Activated CD8-positive, alpha-beta memory T cell treated with anti-CD3 and anti-CD28 coated beads, Interleukin-2, amount 50 U/mL, for 24 hours (primary cell): ENCODE data around the gene NIPAL4.
"Not testable (repeated sequence)": the region's sequence is repeated elsewhere in the genome, so short reads cannot be mapped to it uniquely, and the experiment has no call there.

Experiments
- DNase-seq: peaks from one replicate; pipeline ENCODE4 v3.0.0-alpha.2; 2020; ENCODE audit errors: extremely low read depth

NIPAL4 gene

DNA sequence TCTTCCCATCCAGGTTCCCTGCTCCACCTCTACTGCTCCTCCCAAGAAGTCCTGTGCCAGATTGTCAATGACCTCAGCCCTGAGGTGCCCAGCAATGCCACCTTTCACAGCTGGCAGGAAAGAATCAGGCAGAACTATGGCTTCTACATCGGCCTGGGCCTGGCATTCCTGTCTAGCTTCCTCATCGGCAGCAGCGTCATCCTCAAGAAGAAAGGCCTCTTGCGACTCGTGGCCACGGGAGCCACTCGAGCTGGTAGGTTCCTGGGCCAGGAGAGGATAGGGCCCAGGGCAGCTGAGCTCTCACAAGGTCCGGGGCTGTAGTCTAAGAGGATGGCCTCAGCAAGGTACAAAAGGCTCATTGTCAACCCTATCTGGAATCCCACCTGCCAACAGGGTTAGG, 3.1 kb downstream of the NIPAL4 start:
- no peak for DNase-seq

DNA sequence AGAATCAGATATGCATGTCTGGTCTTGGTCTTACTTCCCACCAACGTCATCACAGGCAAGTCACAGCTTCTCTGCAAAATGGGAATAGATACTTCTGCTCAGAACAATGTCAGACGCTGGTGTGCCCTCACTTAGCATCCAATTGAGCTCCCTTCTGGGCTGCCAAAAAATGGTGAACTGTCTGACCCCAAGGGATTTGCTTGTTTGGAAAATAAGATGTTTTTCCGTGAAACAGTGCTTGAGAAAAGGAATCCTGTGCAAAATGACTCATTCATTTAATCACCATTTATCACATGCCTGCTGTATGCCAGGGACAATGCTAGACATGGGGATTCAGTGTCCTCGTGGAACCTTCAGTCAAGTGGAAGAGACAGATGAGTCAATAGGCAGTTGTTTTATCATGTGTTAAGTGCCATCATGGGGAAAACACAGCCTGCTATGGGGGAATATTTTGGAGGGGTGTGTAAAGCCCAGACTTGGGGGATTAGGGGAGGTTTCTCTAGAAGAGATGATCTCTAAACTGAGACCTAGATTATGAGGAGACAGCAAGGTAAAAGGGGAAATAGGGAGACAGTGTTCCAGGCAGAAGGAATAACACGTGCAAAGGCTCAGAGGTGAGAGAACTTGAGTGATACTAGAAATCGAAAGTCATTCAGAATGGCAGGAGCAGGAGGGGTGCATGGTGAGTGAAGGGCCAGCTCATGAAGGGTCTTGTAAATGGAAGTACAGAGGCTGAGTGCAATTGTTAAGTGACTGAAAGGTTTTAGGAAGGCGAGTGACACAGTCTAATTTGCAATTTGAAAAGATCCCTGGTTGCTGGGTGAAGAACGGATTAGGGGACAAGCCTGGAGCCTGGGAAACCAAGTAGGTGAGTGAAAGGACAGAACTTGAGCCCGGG, 3.9 kb downstream of the NIPAL4 start:
- DNase-seq = no peak

DNA sequence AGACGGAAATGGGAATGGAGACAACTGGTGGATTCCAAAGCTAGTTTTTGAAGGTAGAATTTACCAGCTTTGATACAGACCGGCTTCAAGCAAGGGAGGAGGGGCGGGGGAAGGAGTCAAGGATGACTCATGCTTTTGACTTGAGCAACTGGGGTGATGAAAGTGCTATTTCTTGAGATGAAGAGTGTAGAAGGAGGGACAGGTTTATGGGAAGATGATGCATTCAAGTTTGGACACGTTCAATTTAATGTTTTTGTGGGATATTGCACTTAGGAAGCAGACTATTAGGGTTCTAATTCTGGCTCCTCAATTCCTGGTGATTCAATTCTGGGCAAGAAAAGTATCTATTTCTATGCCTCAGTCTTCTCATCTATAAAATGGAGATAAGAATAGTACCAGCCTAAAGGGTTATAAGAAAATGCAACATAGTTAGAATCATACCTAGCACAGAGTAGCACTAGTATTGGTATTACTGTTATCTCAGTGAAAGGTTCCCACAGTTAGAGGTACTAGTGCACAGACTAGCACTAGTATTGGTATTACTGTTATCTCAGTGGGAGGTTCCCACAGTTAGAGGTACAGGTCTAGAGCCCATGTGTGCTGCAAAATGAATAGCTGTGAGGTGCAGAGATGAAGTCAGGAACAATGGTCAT, 4.6 kb downstream of the NIPAL4 start:
- peak; percentile 31 for DNase-seq

DNA sequence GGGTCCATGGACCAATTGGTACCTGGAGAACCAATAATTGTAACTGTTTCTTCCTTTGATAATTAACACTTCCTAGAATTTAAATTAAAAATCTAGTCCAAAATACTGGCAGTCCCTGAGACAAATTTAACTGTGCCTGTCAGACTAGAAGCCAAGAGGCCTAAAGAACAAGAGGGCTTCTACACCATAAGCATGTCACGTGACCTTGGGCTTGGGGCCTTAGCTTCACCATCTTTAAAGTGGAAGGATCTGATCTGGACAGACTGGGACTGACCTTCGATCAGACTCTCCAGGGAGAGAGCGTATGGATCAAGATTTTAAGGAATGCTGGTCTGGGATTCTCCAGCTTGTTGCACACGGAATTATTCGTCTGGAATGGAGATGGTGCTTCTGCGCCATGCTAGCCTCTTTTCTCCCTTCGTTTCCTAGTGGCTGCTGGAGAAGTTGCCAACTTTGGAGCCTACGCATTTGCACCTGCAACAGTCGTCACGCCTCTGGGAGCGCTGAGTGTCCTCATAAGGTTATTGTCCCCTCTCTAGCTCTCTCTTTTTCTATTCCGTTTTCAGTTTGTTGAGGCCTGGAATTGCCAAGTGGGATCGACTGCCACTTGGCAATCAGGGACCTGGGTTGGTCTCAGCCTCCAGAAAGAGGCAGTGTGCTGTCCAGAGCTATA, 8.4 kb downstream of the NIPAL4 start:
- DNase-seq = no peak

DNA sequence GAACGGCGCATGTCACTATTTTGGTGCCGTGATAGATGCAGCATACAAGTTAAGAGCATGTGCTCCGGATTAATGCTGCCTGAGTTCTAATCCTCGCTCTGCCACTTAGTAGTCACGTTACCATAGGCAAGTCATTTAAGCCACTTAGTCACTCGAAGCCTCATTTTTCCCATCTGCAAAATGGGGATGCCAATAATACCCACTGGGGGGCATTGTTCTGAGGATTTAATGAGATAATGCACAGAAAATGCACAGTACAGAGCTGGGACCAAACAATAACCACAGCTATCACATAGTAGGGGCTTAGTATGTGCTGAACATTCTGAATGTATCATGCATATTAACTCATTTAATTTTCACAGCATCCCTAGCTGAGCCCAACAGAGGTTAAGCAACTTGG, 9.1 kb downstream of the NIPAL4 start:
- no peak for DNase-seq

DNA sequence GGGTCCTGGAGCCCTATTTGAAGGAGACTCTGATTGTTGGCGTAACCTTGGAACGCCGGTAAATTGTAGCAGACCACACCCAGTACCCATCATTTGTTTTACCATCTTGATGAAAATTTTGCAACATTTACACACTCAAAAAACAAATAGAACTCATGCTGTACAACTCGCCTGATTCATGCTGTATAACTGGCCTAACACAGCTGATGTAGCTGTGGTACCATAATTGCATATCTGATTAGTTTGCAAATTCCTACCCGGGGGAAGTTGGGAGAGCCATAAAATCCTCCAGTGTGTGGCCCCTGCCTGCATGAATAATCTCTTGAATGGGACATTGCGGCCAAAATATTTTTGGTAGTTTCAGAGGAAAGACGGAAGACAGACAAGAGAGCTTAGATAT, 9.7 kb downstream of the NIPAL4 start:
- DNase-seq = no peak

DNA sequence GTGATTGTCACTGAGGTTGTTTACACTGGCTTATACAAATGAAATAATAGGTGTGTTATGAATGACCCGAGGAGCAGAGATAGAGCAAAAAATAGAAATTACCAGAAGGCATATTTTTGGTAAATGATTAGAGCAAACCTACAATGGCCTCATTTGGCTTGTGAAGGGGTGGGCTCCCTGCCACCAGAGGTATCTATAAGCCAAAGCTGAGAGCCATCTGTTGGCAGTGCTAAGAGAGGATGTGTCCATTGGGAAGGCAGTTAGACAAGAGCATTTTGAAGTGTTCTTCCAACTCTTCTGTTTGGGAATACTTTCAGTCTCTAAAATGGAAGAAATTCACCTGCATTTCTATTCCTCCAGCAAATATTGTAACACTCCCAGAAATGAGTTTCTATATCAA, 10.6 kb downstream of the NIPAL4 start:
- no peak for DNase-seq

DNA sequence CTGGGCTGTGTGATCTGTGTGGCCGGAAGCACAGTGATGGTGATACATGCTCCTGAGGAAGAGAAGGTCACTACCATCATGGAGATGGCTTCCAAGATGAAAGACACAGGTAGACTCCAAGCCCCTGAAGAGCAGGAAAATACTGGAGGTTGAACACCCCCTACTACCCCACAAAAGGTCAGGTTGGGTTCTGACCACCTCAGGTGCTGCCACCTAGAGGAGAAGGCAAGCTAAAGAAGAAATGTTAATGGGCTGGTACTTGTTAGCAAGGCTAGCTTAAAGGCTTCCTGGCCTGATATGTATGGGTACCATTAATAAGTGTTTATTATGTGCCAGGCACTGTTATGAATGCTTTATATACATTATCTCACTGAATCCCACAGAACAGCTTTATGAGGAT, 11.7 kb downstream of the NIPAL4 start:
- DNase-seq = no peak

DNA sequence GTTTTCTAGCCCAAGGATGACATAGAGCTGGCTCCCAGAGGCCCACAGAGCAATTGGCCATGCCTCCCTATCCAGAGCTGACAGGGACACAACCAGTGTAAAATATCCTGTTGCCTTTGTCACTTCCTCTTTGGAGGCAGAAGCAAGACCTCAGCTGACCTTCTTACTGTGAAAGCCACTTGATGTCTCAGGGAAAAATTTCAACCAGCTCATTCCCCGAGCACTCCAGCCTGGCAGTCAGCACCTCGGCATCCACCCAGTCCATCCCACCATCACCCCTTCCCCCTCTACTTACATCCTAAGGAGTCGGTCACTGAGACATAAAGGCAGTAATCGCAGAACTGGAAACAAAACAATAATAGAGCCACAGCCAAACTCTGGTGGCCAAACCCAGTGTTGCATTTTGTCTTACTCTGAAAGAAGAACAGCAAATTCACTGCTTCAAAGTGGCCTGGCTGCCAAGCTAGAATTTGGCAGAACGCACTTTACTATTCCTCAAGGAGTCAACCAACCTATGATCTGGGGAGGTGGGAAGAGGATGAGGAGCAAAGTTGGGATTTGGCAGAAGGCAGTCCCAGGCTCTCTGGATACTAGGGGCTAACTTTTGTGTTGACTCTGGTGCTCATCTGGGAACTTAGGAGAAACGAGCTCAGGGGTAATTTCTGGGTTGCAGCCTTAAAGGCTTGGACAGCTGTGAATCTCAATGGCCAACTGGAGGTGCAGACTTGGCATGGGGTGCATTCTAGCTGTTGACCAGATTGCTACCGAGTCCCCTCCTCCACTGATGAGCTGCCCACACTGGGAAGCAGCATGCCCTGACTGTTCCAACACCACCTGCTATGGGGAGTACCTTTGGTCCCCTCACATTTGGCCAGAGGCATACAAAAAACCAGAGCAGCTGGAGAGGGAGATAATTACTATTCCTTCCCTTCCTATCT, 13.6 kb downstream of the NIPAL4 start:
- DNase-seq = no peak

DNA sequence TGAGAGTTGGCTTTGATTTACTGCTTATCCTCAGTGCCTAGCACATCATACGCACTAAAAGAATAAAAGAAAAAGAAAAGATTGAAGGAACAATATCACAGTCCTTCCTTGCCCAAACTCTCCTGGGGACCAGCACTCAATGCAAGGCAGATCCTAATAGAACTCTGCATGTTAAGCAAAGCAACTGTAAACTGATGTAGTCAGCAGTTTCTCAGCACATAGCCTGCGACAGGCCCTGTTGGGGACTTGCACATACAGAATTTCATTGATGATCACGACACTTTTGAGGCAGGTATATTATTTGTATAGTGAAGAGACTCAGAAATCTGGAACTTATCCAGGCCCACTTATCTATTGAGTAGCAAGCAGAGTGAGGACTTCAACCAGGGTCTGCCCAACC, 15.4 kb downstream of the NIPAL4 start:
- DNase-seq = no peak

DNA sequence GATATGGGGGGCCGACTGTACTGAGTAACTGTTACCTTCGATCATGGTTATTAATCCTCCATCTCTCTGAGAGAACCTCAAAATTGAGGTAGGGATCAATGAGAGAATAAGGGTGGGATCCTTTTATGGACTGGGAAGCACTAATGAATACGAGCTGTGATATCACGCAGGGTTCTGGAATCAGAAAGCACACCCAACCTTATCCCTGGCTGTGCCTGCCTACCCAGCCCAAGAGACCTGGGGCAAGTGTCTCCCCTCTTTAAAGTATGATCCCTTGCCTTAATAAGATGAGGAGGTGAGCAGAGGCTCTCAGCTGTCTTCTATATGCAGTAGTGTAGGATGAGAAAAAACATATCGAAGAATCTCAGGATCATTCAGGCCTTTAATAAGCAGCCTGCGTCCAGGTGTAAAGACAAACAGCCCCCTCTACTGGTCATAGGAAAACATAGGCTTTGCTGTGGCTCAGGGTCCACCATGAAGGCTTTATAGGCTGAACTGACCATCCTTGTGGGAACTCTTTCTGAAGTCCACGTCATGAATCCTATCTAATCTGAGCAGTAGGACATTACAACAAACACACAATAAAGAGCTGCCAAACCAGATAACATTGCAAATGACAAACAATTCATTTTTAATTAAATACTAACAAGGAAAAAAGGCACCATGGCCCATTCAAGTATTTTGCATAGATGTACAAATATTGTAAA, 16.8 kb downstream of the NIPAL4 start:
- DNase-seq = no peak

DNA sequence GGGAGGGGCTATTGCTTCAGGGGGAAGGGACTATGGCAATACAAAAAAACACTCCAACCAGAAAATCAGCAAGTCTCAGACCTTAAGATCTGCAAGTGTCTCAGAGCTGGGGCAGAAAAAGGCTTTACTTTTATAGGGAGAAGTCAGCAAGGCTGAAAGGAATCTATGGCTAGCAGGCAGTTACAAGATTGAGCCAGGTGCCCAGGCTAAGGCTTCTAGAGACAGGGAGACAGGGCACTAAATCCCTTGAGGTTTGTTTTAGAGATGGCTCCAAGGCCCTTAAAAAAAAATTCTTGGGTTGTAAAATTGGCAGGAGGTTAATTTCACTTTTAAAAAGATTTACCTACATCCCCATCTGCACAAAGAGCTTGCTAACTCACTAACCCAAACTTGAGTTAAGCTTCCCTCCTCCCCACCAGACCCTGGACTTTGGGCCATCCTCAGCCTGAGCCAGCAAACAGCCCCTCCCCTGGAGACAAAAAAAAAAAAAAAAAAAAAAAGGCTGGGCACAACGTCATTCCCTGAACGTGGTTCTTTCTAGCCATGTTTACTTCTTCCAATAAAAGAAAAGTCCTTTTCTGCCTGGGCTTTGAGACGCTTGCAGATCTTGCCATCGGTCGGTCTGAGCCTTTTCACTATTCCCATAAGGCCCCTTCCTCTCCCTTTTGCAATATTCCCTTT, 17.9 kb downstream of the NIPAL4 start:
- DNase-seq = no peak

DNA sequence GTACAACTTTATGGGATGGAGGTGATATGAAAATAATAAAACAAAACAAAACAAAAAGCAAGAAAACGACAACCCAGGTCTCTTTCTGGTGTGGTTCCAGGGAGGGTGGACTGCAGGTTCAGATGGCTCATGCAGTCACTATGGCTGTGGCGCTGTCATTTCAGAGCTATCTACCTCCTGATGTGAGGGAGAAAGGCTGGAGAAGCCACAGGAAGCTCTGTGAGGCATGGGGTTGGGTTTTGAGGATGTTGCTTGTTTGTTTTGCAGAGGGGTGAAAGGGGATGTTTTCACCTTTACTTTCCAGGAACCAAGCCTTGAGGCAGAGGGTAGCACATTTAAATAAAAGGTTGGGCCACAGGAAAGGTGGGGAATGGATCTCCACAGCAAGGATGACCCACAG, 18.7 kb downstream of the NIPAL4 start:
- DNase-seq = no peak

DNA sequence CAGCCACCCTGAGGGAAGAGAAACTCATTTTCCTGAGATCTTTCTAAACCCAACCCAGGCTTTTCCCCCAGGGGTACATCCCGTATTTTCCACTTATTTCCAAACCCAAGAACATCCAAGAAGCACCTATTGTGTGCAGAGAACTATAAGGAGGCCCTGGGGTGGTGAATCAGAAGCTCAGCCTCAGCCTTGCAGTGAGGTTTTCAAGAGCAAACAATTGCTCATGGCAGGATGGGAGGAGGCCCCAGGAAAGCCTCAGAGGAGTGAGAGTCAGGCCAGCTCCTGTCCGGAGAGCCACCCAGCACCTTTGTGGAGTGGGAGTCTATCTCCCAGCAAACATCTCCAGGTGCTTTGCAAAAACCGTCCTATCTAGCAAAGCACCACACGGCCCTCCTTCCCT, 19.2 kb downstream of the NIPAL4 start:
- DNase-seq = no peak

DNA sequence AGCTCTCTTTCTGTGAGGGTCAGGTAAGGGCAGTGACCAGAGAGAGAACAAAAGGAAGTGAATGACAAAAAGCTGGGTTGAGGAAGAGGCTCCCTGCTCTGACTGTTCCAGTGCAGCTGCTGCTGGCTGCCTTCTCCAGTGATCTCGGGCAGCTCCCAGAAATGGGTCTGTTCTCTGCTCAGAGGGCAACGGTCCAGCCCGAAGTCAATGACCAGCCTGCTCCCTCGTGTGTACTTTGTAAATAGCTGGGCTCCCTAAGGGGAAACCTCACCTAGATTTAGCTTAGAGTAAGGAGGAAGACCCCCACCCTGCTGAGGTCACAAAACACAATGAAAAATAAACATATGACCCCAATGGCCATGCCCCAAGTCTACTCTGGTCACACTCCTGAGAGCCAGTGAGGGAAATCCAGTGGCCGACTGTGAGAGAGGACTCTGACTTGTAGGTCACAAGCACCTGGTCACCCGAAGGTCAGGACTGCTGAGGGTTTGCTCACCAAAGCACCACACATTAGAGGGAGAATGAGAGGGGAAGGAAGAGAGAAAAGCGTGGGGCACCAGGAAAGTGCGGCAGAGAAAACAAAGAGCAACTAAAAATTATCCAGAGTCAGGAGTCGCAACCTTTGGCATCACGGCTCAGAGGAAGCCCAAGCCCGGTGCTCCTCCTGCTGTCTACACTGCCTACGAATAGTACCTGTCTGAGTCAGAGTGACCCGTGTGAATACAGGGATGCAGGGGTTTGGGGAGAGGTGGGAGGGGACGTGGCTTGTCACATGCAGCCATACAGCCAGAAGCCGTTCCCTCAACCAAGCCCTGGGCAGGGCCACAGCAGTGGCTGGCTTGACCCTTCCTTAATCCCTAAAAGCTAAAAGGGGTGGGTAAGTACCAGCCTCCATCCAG, 19.8 kb downstream of the NIPAL4 start:
- no peak for DNase-seq

DNA sequence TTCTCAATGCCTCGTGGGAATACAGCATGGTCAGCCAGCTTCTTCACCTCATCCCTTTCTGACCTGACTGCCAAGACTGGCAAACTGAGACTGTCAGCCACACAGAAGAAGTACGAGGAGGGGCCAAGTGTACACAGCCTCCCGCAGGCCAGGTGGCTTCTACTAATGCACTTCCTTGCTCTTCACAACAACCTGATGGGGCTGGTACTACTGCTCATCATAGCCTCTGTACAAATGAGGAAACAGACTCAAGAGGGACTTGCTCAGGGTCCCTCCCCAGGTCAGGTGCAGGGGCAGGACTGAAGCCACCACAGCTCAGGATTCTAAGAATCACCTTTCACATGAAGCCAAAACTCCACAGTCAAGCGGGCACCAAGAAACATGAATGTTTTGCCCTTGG, 21.3 kb downstream of the NIPAL4 start:
- DNase-seq = no peak

DNA sequence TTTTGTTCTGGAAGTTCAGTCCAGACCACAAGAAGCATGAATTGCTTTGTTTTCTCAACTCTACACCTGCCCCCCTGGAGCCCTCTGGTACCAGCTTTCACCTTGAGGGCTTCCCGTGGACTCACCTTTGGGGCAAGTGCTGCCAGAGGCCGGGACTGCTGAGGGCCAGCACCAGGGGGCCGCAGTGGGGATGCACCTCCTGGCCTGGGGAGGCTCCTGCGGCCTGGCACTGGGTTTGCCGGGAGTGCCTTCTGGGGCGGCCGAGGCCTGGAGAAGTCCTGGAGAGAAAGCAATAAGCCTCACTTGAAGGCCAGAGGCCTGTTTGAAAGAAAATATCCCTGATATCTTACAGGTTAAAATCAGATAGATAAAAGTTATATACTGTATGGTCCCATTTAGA, 21.7 kb downstream of the NIPAL4 start:
- no peak for DNase-seq

DNA sequence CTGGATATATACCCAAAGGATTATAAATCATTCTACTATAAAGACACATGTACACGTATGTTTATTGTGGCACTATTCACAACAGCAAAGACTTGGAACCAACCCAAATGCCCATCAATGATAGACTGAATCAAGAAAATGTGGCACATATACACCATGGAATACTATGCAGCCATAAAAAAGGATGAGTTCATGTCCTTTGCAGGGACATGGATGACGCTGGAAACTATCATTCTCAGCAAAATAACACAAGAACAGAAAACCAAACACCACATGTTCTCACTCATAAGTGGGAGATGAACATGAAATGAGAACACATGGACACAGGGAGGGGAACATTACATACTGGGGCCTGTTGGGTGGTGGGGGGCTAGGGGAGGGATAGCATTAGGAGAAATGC, 22.7 kb downstream of the NIPAL4 start:
- DNase-seq = not testable (repeated sequence)

DNA sequence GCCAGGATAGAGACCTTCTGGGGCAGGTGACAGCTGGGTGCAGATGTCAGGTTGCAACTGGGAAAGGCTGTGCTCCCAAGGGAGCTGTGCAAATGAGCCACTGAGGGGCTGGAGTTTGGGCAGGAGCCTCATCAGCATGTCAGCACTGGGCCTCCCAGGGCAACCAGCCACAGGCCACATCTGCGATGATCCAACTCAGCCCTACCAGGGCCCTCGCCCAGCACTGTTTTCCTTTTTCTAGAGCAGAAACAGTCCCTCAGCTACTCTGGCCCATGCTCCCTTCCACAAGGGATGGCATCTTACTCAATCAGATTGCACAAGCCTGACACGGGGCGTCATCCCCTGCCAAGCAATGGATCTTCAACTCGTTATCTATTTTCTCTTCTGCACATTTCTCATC, 24.8 kb downstream of the NIPAL4 start:
- no peak for DNase-seq

DNA sequence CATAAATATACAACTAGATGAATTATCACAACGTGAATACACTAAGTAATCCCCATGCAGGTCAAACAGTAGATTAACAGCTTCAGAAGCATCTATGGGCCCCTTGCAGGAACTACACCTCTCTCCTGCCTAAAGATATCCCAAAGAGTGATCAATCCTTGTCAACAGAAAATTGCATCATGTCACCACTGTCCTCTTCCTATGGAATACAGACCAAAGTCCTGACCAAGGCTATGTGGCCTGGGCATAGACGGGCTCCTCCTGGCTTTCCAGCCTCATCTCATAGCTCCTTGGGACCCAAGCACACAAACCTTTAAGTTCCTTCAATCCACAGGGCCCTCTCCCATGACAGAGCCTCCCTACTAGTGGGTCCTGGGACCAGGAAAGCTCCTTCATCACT, 25.3 kb downstream of the NIPAL4 start:
- no peak for DNase-seq
